GM18861 (cell line): Measurements from ENCODE around the gene CDK17.
A peak's percentile ranks its signal among the peaks of the same experiment; 100 is the strongest.
"Not testable (repeated sequence)": the region's sequence is repeated elsewhere in the genome, so short reads cannot be mapped to it uniquely, and the experiment has no call there.

Experiments
- ATAC-seq: cut with Tn5 transposase; IDR thresholded peaks from one replicate; pipeline ENCODE4 v1.9.1; 2021; ENCODE audit not compliant: unreplicated experiment

Gene CDK17

DNA sequence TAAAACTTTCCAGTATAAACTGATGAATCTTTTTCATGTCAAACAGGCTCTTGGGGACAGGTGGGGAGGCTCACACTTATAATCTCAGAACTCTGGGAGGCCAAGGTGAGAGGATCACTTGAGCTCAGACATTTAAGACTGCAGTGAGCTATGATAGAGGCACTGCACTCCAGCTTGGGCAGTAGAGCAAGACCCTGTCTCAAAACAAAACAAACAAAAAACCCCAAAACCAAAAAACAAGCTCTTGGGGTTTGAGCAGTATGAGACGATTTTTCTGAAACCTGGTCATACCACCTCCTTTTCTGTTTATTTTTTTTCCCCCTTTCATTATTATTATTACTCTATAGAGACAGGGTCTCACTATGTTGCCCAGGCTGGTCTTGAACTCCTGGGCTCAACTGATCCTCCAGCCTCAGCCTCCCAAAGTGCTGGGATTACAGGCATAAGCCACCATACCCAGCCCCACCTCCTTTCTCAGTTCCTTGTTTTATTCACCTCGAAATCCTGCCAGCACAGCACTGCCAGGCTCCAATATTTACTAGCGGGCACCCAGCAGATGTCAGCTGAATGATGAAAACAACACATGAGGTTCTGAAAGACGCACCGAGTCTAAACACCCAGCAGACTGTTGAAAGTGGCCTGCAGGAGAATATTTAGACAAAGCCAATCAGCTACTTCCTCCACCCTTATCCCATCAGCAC is 19.5 kb upstream of the CDK17 start:
- ATAC-seq: peak; percentile 69

DNA sequence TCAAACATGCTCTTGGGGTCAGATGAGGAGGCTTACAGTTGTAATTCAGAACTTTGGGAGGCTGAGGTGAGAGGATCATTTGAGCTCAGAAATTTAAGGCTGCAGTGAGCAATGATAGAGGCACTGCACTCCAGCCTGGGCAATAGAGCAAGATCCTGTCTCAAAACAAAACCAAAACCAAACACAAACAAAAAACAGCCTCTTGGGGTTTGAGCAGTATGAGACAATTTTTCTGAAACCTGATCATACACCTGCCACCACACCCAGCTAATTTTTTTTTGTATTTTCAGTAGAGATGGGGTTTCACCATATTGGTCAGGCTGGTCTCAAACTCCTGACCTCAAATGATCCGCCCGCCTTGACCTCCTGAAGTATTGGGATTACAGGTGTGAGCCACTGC is 17.4 kb upstream of the CDK17 start:
- ATAC-seq: not testable (repeated sequence)

DNA sequence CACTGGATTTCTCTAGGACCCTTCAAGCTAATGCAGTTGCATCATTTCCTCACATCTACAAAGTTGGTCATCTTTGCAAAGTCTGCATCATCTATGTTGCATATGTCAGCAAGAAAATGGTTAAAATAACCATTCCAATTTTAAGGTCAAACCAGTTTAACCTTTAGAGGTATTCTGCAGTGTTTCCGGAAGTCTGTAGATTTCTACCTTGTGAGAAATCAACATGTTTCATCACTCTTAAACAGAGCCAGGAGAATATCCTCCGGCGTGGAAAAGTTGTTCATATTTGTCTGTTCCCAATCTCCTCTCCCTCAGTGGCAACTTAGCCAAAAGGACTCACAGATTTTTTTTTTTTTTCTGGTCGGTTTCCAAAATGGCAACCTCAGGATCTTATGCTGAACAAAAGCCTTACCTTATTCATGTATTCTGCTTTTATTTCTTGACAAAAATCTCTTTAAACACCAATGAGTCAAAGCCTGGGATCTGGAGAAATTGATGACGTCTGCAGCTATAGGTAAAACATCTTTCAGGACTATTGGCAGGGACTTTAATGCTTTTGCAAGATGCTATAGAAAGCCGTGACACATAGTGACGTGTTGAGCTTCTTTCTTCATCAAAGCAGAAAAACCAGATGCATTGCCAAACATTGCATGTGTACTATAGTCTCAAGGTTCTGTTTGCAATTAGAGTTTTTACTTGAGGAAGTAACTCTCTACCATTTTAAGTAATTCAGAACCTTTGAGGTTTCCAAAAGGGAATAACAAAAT is 16.0 kb upstream of the CDK17 start:
- ATAC-seq: no peak

- ATAC-seq: no peak
These were observed 14.4 kb upstream of the CDK17 start for GRCh38 chr12:96414637-96415036.

DNA sequence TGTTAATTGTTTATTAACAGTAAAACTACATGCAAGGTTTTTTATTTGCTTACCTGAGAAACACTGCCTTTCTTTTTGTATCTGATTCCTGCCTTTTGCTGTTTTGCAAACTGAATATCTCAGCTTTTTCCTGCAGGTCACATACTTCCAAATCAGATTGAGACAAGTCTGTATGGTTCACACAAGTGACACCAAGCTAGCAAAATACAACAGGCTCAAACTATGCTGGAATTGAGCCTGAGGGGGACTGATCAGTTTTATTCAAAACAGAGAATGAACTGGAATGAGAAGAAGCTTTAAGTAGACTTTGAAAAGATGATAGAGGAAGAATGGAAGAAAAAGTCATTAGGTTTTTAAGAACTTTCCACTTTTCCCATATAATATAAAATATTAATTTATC is 12.2 kb upstream of the CDK17 start:
- ATAC-seq: no peak

GRCh38 chr12:96409731-96410130 is 9.5 kb upstream of the CDK17 start:
- ATAC-seq: no peak

DNA sequence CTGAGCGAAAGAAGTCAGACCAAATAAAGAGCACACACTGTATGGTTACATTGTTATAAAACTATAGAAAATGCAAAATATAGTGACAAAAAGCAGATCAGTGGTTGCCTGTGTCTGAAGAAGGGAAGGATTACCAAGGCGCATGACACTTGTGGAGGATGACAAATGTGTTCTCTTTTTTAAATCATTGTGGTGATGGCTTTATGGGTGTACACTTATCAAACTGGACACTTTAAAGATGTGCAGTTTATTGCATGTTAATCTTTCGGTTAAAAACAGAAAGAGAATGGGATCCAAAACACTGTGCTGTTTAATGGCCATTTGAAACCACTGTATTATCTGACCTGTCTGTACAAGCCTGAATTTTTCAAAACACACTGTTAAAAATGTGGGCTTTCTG is 8.8 kb upstream of the CDK17 start:
- no peak for ATAC-seq

DNA sequence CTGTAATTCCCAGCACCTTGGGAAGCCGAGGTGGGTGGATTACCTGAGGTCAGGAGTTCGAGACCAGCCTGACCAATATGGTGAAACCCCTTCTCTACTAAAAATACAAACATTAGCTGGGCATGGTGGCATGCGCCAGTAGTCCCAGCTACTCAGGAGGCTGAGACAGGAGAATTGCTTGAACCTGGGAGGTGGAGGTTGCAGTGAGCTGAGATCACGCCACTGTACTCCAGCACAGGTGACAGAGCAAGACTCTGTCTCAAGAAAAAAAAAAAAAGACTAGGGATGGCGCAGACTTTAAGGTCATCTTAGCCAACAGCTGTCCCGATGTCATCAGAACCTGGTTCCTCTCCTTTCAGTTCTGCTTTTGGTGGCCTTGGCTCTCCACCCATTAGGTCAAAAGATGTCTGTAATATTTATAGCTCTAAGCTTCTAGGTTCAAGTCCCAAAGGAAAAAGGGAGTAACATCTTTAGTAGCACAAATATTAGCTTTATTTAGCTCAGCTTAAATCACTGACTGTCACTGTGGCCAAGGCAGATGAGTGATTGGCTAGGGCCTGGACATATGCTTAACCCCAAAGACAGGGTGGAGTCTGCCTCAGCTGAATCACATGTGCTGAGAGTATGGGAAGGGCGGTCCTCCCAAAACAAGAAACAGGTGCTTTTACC is 7.3 kb upstream of the CDK17 start:
- peak; percentile 97 for ATAC-seq

- ATAC-seq: no peak
These were observed 4.5 kb upstream of the CDK17 start for GRCh38 chr12:96404696-96405095.

DNA sequence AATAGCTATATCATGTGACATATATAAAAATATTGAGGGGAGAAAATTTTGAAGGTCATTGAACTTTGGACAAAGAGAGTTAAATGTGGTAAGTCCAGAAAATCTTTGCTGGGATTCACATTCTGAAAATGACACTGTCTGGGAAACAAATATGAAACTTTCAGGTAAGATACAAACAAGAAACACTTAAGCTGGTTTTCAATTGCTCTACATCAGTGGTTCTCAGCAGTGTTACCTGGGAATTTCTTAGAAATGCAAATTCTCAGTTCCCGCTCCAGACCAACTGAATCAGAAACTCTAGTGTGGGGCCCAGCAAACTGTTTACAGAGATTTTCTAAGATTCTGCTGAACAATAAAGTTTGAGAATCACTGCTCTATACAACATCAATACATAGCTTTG is 3.6 kb upstream of the CDK17 start:
- ATAC-seq: no peak

DNA sequence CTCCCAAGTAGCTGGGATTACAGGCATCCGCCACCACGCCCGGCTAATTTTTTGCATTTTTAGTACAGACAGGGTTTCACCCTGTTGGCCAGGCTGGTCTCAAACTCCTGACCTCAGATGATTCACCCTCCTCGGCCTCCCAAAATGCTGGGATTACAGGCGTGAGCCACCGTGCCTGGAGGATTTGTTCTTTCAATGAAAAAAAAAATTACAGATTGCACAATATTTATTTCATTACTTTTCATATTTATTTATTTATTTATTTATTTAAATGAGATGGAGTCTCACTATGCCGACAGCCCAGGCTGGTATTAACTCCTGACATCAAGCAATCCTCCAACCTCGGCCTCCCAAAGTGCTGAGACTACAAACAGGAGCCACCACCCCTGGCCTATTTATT is 2.3 kb upstream of the CDK17 start:
- not testable (repeated sequence) for ATAC-seq

DNA sequence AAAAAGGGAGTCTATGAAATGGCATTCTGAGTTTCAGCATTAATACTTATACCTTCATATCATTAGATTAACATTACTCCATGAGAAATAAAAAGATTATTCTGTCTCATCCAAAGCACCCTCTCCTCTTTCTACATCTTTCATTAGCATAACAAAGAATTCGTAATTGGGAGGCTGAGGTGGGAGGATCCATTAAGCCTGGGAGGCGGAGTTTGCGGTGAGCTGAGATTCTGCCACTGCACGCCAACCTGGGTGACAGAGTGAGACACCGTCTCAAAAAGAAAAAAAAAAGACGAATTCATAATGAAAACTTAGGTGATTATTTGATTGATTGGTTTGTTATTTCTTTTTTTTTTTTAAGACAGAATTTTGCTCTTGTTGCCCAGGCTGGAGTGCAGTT is 1.8 kb upstream of the CDK17 start:
- ATAC-seq: no peak

GRCh38 chr12:96401076-96401871 is 1.0 kb upstream of the CDK17 start:
- peak; percentile 29 for ATAC-seq

GRCh38 chr12:96400631-96401075 is 414 bp upstream of the CDK17 start:
- ATAC-seq: no peak

- peak; percentile 29 for ATAC-seq
These were observed 920 bp downstream of the CDK17 start for GRCh38 chr12:96399120-96399918.

GRCh38 chr12:96398424-96399119 is 1.7 kb downstream of the CDK17 start:
- no peak for ATAC-seq

DNA sequence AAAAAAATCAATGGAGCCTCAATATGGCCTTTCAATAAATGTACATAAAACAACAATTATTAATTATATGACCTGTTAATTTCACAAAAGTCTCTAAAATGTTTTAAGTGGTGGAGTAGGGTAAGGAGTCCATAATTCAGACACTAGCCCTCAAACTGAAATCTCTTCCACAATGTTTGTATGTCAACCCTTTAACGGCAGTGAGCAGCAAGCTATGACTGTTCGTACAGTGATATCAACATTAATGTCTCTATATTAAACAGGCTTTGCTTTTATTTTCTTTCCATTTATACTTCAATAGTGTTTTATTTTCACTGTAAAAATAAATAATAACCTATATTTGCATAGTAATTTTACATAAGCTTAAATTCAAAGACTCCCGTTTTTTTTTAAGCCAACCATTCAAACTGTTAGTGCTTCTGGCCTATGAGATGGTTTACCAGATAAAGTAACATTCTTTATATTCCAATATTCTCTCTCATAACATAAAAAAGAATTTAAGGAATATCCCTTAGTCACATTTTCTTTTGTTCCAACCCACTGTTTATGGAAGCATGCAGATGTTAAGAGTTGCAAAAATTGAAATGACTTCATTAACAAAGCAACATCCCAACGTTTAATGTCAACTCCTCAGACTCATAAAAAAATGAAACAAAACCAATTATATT is 2.3 kb downstream of the CDK17 start:
- ATAC-seq: no peak

- no peak for ATAC-seq
These were observed 3.3 kb downstream of the CDK17 start for GRCh38 chr12:96396914-96397313.

- ATAC-seq: no peak
These were observed 4.0 kb downstream of the CDK17 start for GRCh38 chr12:96396209-96396608.
